A673 (cell line): ENCODE measurements around the gene PHTF2. TPM values are rescaled to one million over a fixed set of nuclear protein-coding genes. Genes with fewer than 3 reads are reported as not detected.

Source experiments
- BruUV-seq: library from RNA; stranded (reverse); fragments of 400-500 nt; replicated peaks from 2 replicates; lab custom pipeline; 2021; lab: Mats Ljungman, UMichigan
- CTCF ChIA-PET: fragments of 300-600 bp; sonication (Branson Sonifier 250); formaldehyde crosslinking; loops from one replicate; lab custom pipeline; 2022; ENCODE audit warnings: antibody characterized with exemption; lab: Charles Lee
- POLR2A ChIA-PET: fragments of 300-600 bp; sonication (Branson Sonifier 250); formaldehyde crosslinking; loops from one replicate; lab custom pipeline; 2022; ENCODE audit warnings: antibody characterized with exemption; ENCODE audit not compliant: low non-redundant PET; lab: Charles Lee
- DNase-seq: peaks from one replicate; pipeline ENCODE4 v3.0.0-alpha.2; 2015; ENCODE audit warnings: low spot score
- H3K27ac ChIP-seq: fragments of 200-600 bp; sonication (generic); 2 replicates; pipeline ENCODE4 v1.5.1; 2016; ENCODE audit warnings: mixed run types, low read depth, mild to moderate bottlenecking, mixed read lengths, antibody characterized with exemption, low read length; ENCODE audit not compliant: poor library complexity, severe bottlenecking
- H3K27me3 ChIP-seq: fragments of 200-600 bp; sonication (generic); replicated peaks from 2 replicates; pipeline ENCODE4 v1.6.1; 2017; ENCODE audit warnings: mixed run types, low read depth, mild to moderate bottlenecking, mixed read lengths, antibody characterized with exemption, low read length; ENCODE audit not compliant: insufficient read depth, poor library complexity
- H3K36me3 ChIP-seq: fragments of 200-600 bp; sonication (generic); 2 replicates; pipeline ENCODE4 v1.6.1; 2016; ENCODE audit warnings: mixed run types, mild to moderate bottlenecking, mixed read lengths, antibody characterized with exemption, low read length; ENCODE audit not compliant: insufficient read depth, poor library complexity, severe bottlenecking
- H3K4me1 ChIP-seq: fragments of 200-600 bp; sonication (generic); 2 replicates; pipeline ENCODE4 v1.6.1; 2017; ENCODE audit warnings: mixed run types, mild to moderate bottlenecking, mixed read lengths, antibody characterized with exemption, low read length; ENCODE audit not compliant: insufficient read depth, poor library complexity, severe bottlenecking
- H3K4me3 ChIP-seq: fragments of 200-600 bp; sonication (generic); 2 replicates; pipeline ENCODE4 v1.5.1; 2016; ENCODE audit warnings: low read depth, mixed run types, mild to moderate bottlenecking, mixed read lengths, low read length; ENCODE audit not compliant: poor library complexity, severe bottlenecking
- H3K9me3 ChIP-seq: fragments of 200-600 bp; sonication (generic); 2 replicates; pipeline ENCODE4 v1.6.1; 2016; ENCODE audit warnings: mixed run types, low read depth, mild to moderate bottlenecking, mixed read lengths, antibody characterized with exemption, low read length; ENCODE audit not compliant: poor library complexity, severe bottlenecking
- CTCF ChIP-seq: fragments of 300-800, 200-600 bp; sonication (generic); conservative IDR thresholded peaks from 2 replicates; pipeline ENCODE4 v1.5.1; 2017; ENCODE audit warnings: low read depth, mild to moderate bottlenecking, antibody characterized with exemption, low read length, moderate library complexity, mixed read lengths
- EZH2 ChIP-seq: fragments of 200-600 bp; sonication (generic); IDR thresholded peaks from 2 replicates; pipeline ENCODE4 v1.6.1; 2017; ENCODE audit warnings: borderline replicate concordance, low read depth, mild to moderate bottlenecking, mixed read lengths, antibody characterized with exemption, low read length; ENCODE audit not compliant: poor library complexity, severe bottlenecking
- intact Hi-C: fragments of 100-400 bp; cut with micrococcal nuclease; formaldehyde crosslinking; loops from one replicate; pipeline ENCODE4 v1.10.0; 2022; ENCODE audit not compliant: unreplicated experiment
- total RNA-seq: library from RNA; stranded (reverse); gene quantifications from 2 replicates; pipeline ENCODE4 v1.2.3, GENCODE V29; 2021

Gene PHTF2
- total RNA-seq, 1 experiment from 2014 or later = 36.6 TPM

- intact Hi-C loops = no loop called here
- H3K9me3 ChIP-seq = peaks cover 8% of the 10 kb centered on the region
- TF ChIP-seq EZH2 = no peak
- no peaks in the 10 kb centered on the region for H3K27me3 ChIP-seq
- no TSS peak for BruUV-seq
- no peak overlapping the region for H3K4me3 ChIP-seq
- H3K27ac ChIP-seq = no peak overlapping the region
- POLR2A ChIA-PET = no interaction called here
- DNase-seq = no peak
- no peaks in the 10 kb centered on the region for H3K36me3 ChIP-seq
- CTCF ChIA-PET = no interaction called here
- no peaks in the 10 kb centered on the region for H3K4me1 ChIP-seq
These were observed 11.8 kb upstream of the PHTF2 start for GRCh38 chr7:77786741-77787140.

GRCh38 chr7:77788327-77788902 lies 10.2 kb upstream of the PHTF2 start:
- CTCF ChIA-PET = no interaction called here
- intact Hi-C loops = no loop called here

GRCh38 chr7:77791336-77791735 lies 7.2 kb upstream of the PHTF2 start:
- peaks cover 4% of the 10 kb centered on the region for H3K36me3 ChIP-seq
- ChIA-PET POLR2A (no interaction called here), CTCF (no interaction called here)
- no peak for DNase-seq
- intact Hi-C loops = loop anchor here (10.0 kb wide), 1 partner anchor 143 kb away; no protein-coding TSS in a partner anchor
- no peak overlapping the region for H3K27ac ChIP-seq
- H3K27me3 ChIP-seq = no peaks in the 10 kb centered on the region
- no peak for TF ChIP-seq CTCF
- TF ChIP-seq EZH2 = no peak
- BruUV-seq = no TSS peak
- no peaks in the 10 kb centered on the region for H3K4me1 ChIP-seq
- H3K4me3 ChIP-seq = no peak overlapping the region
- no peaks in the 10 kb centered on the region for H3K9me3 ChIP-seq

More at GRCh38 chr7:77788327-77788902, 10.2 kb upstream of the PHTF2 start:
- DNase-seq = no peak
- H3K4me3 ChIP-seq = no peak overlapping the region
- no peaks in the 10 kb centered on the region for H3K4me1 ChIP-seq
- POLR2A ChIA-PET = no interaction called here
- peaks cover 8% of the 10 kb centered on the region for H3K9me3 ChIP-seq
- no peaks in the 10 kb centered on the region for H3K27me3 ChIP-seq
- no TSS peak for BruUV-seq
- H3K36me3 ChIP-seq = no peaks in the 10 kb centered on the region
- no peak overlapping the region for H3K27ac ChIP-seq
- TF ChIP-seq EZH2 (no peak), CTCF (no peak)

GRCh38 chr7:77791956-77792355 lies 6.6 kb upstream of the PHTF2 start:
- DNase-seq = no peak
- intact Hi-C loops = loop anchor here (10.0 kb wide), 1 partner anchor 143 kb away; no protein-coding TSS in a partner anchor
- TF ChIP-seq EZH2 = no peak
- TF ChIP-seq CTCF = no peak

More at GRCh38 chr7:77791956-77792355, 6.6 kb upstream of the PHTF2 start:
- H3K27me3 ChIP-seq = no peaks in the 10 kb centered on the region
- H3K4me3 ChIP-seq = no peak overlapping the region
- BruUV-seq = no TSS peak
- H3K36me3 ChIP-seq = peaks cover 4% of the 10 kb centered on the region
- H3K9me3 ChIP-seq = no peaks in the 10 kb centered on the region
- ChIA-PET CTCF (no interaction called here), POLR2A (no interaction called here)
- no peak overlapping the region for H3K27ac ChIP-seq
- H3K4me1 ChIP-seq = peaks cover 3% of the 10 kb centered on the region
